K562 (cell line): Measurements from ENCODE around the gene CLIP1. TPM values are rescaled to one million over a fixed set of nuclear protein-coding genes. Genes with fewer than 3 reads are reported as not detected.

Source experiments
- ATAC-seq: fragments of 200-7000 bp; cut with Tn5 transposase; 3 replicates; pipeline ENCODE4 v1.9.1; 2020; ENCODE audit warnings: moderate library complexity
- BruUV-seq: library from RNA; stranded (reverse); fragments of 400-500 nt; replicated peaks from 2 replicates; lab custom pipeline; 2021; lab: Mats Ljungman, UMichigan
- CTCF ChIA-PET: fragments of 300-600 bp; formaldehyde crosslinking; extraction: SDS; loops from one replicate; lab custom pipeline; 2021; ENCODE audit warnings: low intra/inter-chr PET ratio; lab: Yijun Ruan, JAX
- POLR2A ChIA-PET: fragments of 300-600, 350-650 bp; sonication (Branson Sonifier 250); formaldehyde crosslinking; extraction: SDS; loops from one replicate; lab custom pipeline; 2021; ENCODE audit warnings: antibody characterized with exemption, inconsistent platforms; lab: Yijun Ruan, JAX
- DNase-seq, 4 experiments: peaks; one replicate each; pipeline versions ENCODE4 v3.0.0 to v3.0.0-alpha.2; 2011 to 2018; ENCODE audit warnings: low spot score in 3 of 4, mixed read lengths in 3 of 4; ENCODE audit errors: extremely low read depth in 1 of 4
- FAIRE-seq: peaks from 2 replicates; lab custom pipeline; 2011; peaks lifted over from hg19 to GRCh38; lab: Jason Lieb, UNC
- H2AFZ ChIP-seq: 2 replicates; pipeline ENCODE4 v1.6.0; 2011; ENCODE audit warnings: low read depth, low read length, control low read depth, inconsistent platforms
- H3K27ac ChIP-seq: fragments of 200-600 bp; 3 replicates; pipeline ENCODE4 v1.8.0; 2011; ENCODE audit warnings: low read depth, mild to moderate bottlenecking, control low read depth, inconsistent platforms, low read length, moderate library complexity, mixed read lengths; ENCODE audit errors: extremely low read depth
- H3K27me3 ChIP-seq, 2 experiments: fragments of 300-600 bp in 1 of 2; 2 replicates in 1 of 2; 3 replicates in 1 of 2; pipeline versions ENCODE4 v1.6.0 to v1.8.0; 2011; ENCODE audit warnings: inconsistent platforms in 2 of 2, low read length in 2 of 2, mild to moderate bottlenecking in 1 of 2, mixed read lengths in 1 of 2, moderate library complexity in 1 of 2; ENCODE audit not compliant: control insufficient read depth in 2 of 2, insufficient read depth in 2 of 2
- H3K36me3 ChIP-seq: fragments of 300-600 bp; 3 replicates; pipeline ENCODE4 v1.8.0; 2011; ENCODE audit warnings: mild to moderate bottlenecking, low read length, inconsistent platforms; ENCODE audit not compliant: control insufficient read depth, insufficient read depth
- H3K4me1 ChIP-seq, 2 experiments: fragments of 200-600 bp in 1 of 2; replicated peaks in 1 of 2; 2 replicates in 1 of 2; 3 replicates in 1 of 2; pipeline versions ENCODE4 v1.5.1 to v1.8.0; 2011; ENCODE audit warnings: inconsistent platforms in 2 of 2, low read length in 2 of 2, mild to moderate bottlenecking in 1 of 2, mixed read lengths in 1 of 2, moderate library complexity in 1 of 2; ENCODE audit not compliant: control insufficient read depth in 2 of 2, insufficient read depth in 2 of 2
- H3K4me2 ChIP-seq: 2 replicates; pipeline ENCODE4 v1.6.1; 2011; ENCODE audit warnings: low read length, control low read depth, inconsistent platforms, mixed read lengths; ENCODE audit not compliant: insufficient read depth
- H3K4me3 ChIP-seq: fragments of 200-600 bp; sonication (generic), shearing (Covaris generic); 2 replicates; pipeline ENCODE4 v1.5.1; 2016; ENCODE audit warnings: control low read depth, inconsistent platforms
- H3K79me2 ChIP-seq: fragments of 200-600 bp; 3 replicates; pipeline ENCODE4 v1.8.0; 2011; ENCODE audit warnings: low read length, inconsistent platforms; ENCODE audit not compliant: control insufficient read depth, insufficient read depth
- H3K9ac ChIP-seq, 2 experiments: 2 replicates each; pipeline versions ENCODE4 v1.6.0 to v1.6.1; 2011; ENCODE audit warnings: low read depth in 2 of 2, low read length in 2 of 2, control low read depth in 1 of 2, inconsistent platforms in 1 of 2, mild to moderate bottlenecking in 1 of 2, mixed read lengths in 1 of 2; ENCODE audit not compliant: insufficient read depth in 1 of 2
- H3K9me1 ChIP-seq: one replicate; pipeline ENCODE4 v1.6.0; 2011; ENCODE audit warnings: inconsistent platforms, mild to moderate bottlenecking, low read length, moderate library complexity; ENCODE audit not compliant: control insufficient read depth, insufficient read depth
- H3K9me3 ChIP-seq: replicated peaks from 2 replicates; pipeline ENCODE4 v1.5.1; 2011; ENCODE audit warnings: low read depth, low read length, inconsistent platforms; ENCODE audit not compliant: control insufficient read depth, insufficient read depth
- H4K20me1 ChIP-seq: replicated peaks from 2 replicates; pipeline ENCODE4 v1.6.1; 2011; ENCODE audit warnings: low read length, inconsistent platforms, mixed read lengths; ENCODE audit not compliant: control insufficient read depth, insufficient read depth
- POLR2A ChIP-seq: fragments of 450-650 bp; conservative IDR thresholded peaks from 2 replicates; pipeline ENCODE4 v1.6.1; 2016
- RFX1 ChIP-seq: fragments of 450-650 bp; IDR thresholded peaks from 2 replicates; pipeline ENCODE4 v1.6.1; 2016; ENCODE audit warnings: mild to moderate bottlenecking, moderate library complexity
- WGBS: fragments of 100-300 bp; shearing (Covaris generic); methylation state at CpG from one replicate; pipeline ENCODE4 v1.1.6; 2016; ENCODE audit warnings: low coverage, mixed read lengths; ENCODE audit not compliant: insufficient coverage; ENCODE audit errors: missing lambda C conversion rate; 5-methylcytosine and 5-hydroxymethylcytosine counted together
- in situ Hi-C: fragments of 300-500 bp; cut with MboI; formaldehyde crosslinking; loops from 4 replicates; pipeline ENCODE4 v1.15.0; 2018; ENCODE audit warnings: inconsistent platforms, mixed read lengths
- intact Hi-C: fragments of 100-400 bp; cut with micrococcal nuclease; formaldehyde crosslinking; loops from 2 replicates; pipeline ENCODE4 v1.14.2; 2022
- polyA plus RNA-seq, 8 experiments: library from polyadenylated mRNA; depleted of rRNA in 4 of 8; stranded (reverse) in 5 of 8; unstranded in 3 of 8; fragments of >200 nt; fragmentation: Nextera tagmentation in 2 of 8; fragmentation: Illumina TruSeq in 1 of 8; extraction: Ambion mirVana in 2 of 8; extraction: Trizol in 1 of 8; gene quantifications; 2 replicates each; pipeline versions ENCODE4 v1.2.1 to v1.2.3, GENCODE V29; 2011 to 2014; ENCODE audit warnings: inconsistent platforms in 1 of 8, missing spikeins in 1 of 8
- total RNA-seq, 7 experiments: library from RNA; depleted of rRNA in 6 of 7; stranded (reverse); fragments of >200 nt in 6 of 7; fragmentation: Illumina TruSeq in 2 of 7; extraction: Trizol in 2 of 7; gene quantifications; 2 replicates each; pipeline versions ENCODE4 v1.2.1 to v1.2.3, GENCODE V29; 2011 to 2021; ENCODE audit warnings: low replicate concordance in 1 of 7
- TF ChIP-seq, protein P1 (sequence below): sonication (generic); formaldehyde crosslinking; IDR thresholded peaks from 2 replicates; pipeline ENCODE4 v1.9.0; 2022; ENCODE audit warnings: mild to moderate bottlenecking, missing genetic modification reagents
- TF ChIP-seq, protein P2 (sequence below): sonication (generic); formaldehyde crosslinking; IDR thresholded peaks from 2 replicates; pipeline ENCODE4 v1.5.0; 2020; ENCODE audit warnings: missing genetic modification reagents
- TF ChIP-seq, protein P3 (sequence below): fragments of 450-650 bp; IDR thresholded peaks from 2 replicates; pipeline ENCODE4 v1.6.1; 2016; ENCODE audit warnings: low read depth, mild to moderate bottlenecking, moderate library complexity

CLIP1 gene
- total and polyA plus RNA-seq, 9 of the 15 experiments (the other 6 are each of a cell fraction or from before 2014, with no cell fraction given): 5.8 to 33.9 (median 27.6) TPM

DNA sequence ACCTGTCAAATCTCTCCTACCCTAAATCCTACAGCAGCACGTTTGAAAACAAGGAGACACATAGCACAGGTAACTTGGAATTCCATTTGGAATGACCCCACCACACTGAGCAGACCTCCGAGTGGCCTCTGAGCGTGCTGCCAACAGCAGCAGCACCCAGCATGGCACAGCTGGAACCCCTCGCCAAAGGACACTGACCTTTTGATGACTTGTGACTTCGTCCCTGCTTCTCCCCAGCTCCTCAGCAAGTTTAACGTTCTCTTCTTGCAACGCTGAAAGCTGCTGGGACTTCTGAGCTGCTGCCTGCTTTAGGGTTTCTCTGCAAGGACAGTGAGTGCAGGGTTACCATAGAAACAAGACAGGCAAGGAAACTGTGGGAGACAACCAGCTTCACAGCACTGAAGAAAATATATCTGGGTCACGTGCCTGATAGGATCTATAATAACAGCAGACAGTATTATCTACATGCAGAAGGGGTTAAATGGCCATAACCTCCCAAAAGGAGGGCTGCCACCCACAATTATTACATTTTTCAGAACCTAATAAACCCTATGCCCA lies 112.8 kb downstream of the CLIP1 start:
- intact Hi-C loops: no loop called here
- no peak for ATAC-seq
- POLR2A ChIA-PET: interaction anchor here (0.5 to 1.4 kb wide), 3 partner anchors 13 to 1410 kb away, joined by 3 to 5 read pairs (median 3); no protein-coding TSS in a partner anchor

More for the DNA sequence above, 112.8 kb downstream of the CLIP1 start:
- Histone ChIP-seq H3K4me1 (no peaks in the 10 kb centered on the region), H4K20me1 (0 out of 2 replicates have a peak, but pooled peaks cover 3% of the 10 kb centered on the region), H3K4me2 (no peak overlapping the region), H3K9ac (peak overlapping the region in 1 of 2 experiments; percentile 47; a peak in 1 of 4 replicates), H3K36me3 (peaks cover 19% of the 10 kb centered on the region; the same call in 2 of the 3 replicates), H3K4me3 (no peak overlapping the region), H3K27ac (no peak overlapping the region), H3K9me3 (no peaks in the 10 kb centered on the region), H2AFZ (no peak overlapping the region), H3K79me2 (no peaks in the 10 kb centered on the region), H3K27me3 (no peaks in the 10 kb centered on the region), H3K9me1 (no peaks in the 10 kb centered on the region)
- TF ChIP-seq POLR2A (no peak), RFX1 (peak; percentile 53)
- TF ChIP-seq, protein P1, sequence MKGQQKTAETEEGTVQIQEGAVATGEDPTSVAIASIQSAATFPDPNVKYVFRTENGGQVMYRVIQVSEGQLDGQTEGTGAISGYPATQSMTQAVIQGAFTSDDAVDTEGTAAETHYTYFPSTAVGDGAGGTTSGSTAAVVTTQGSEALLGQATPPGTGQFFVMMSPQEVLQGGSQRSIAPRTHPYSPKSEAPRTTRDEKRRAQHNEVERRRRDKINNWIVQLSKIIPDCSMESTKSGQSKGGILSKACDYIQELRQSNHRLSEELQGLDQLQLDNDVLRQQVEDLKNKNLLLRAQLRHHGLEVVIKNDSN: peak; percentile 40; the same call in 1 of the 2 replicates
- TF ChIP-seq, protein P2, sequence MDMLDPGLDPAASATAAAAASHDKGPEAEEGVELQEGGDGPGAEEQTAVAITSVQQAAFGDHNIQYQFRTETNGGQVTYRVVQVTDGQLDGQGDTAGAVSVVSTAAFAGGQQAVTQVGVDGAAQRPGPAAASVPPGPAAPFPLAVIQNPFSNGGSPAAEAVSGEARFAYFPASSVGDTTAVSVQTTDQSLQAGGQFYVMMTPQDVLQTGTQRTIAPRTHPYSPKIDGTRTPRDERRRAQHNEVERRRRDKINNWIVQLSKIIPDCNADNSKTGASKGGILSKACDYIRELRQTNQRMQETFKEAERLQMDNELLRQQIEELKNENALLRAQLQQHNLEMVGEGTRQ (CRISPR knock-in tag): 0 out of 2 replicates have a peak, but pooled peaks have one; percentile 8
- TF ChIP-seq, protein P3, sequence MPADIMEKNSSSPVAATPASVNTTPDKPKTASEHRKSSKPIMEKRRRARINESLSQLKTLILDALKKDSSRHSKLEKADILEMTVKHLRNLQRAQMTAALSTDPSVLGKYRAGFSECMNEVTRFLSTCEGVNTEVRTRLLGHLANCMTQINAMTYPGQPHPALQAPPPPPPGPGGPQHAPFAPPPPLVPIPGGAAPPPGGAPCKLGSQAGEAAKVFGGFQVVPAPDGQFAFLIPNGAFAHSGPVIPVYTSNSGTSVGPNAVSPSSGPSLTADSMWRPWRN: no peak
- in situ Hi-C loops: no loop called here
- 62% methylated on average over 8 of the region's 8 CpGs for WGBS
- BruUV-seq: no TSS peak
- CTCF ChIA-PET: no interaction called here
- DNase-seq (no peak), FAIRE-seq (no peak)
